Keratinocyte (primary cell): ENCODE measurements around the gene SRL.

Experiments
- CTCF ChIP-seq, 3 experiments: IDR thresholded peaks in 1 of 3; conservative IDR thresholded peaks in 1 of 3; optimal IDR thresholded peaks in 1 of 3; 2 replicates in 2 of 3; 3 replicates in 1 of 3; pipeline versions ENCODE3 to v1.5.1; 2011; ENCODE audit warnings: low read length in 3 of 3, mild to moderate bottlenecking in 3 of 3, moderate library complexity in 2 of 3, control low read depth in 1 of 3, inconsistent platforms in 1 of 3; ENCODE audit not compliant: insufficient read depth in 2 of 3; ENCODE audit errors: extremely low read depth in 1 of 3
- EZH2 ChIP-seq: IDR thresholded peaks from one replicate; pipeline ENCODE4 v1.6.1; 2012; ENCODE audit warnings: inconsistent platforms, mild to moderate bottlenecking, low read length, moderate library complexity

GRCh38 chr16:4190086-4190485 lies 51.8 kb downstream of the SRL start:
- TF ChIP-seq CTCF (optimal IDR thresholded peaks at IDR 0.05 in 1 of 3, IDR thresholded peaks at IDR 0.05 in 1 of 3, conservative IDR thresholded peaks at IDR 0.05 in 1 of 3; ENCODE audit: extremely low read depth in 1 of 3, insufficient read depth in 2 of 3, low read length in 3 of 3) = no peak
- no peak for TF ChIP-seq EZH2
